Measurements from ENCODE around the gene NEURL1.
A peak's percentile ranks its signal among the peaks of the same experiment; 100 is the strongest.

The NEURL1 gene

GRCh38 chr10:103637011-103637410 is 143.5 kb downstream of the NEURL1 start:
- TF ChIP-seq YY1 (IDR thresholded peaks at IDR 0.05; ENCODE audit: insufficient read depth, insufficient read length): no peak
- TF ChIP-seq SUZ12 (IDR thresholded peaks at IDR 0.05; ENCODE audit: extremely low read depth, insufficient read depth, insufficient read length): no peak
- no peak for TF ChIP-seq ZNF274 (IDR thresholded peaks at IDR 0.05; ENCODE audit: low read depth, low read length)
- H3K27me3 ChIP-seq (ENCODE audit: insufficient read depth, insufficient read length): no peaks in the 10 kb centered on the region
- peaks cover 39% of the 10 kb centered on the region for H3K4me1 ChIP-seq (ENCODE audit: insufficient read depth, insufficient read length)
- H3K9me3 ChIP-seq (ENCODE audit: insufficient read depth, low read length): no peaks in the 10 kb centered on the region
- DNase-seq (ENCODE audit: low read depth, low spot score): no peak
- H3K36me3 ChIP-seq (ENCODE audit: insufficient read depth, insufficient read length, low read length): peaks cover 72% of the 10 kb centered on the region
- H3K4me3 ChIP-seq (ENCODE audit: insufficient read length, low read depth): no peak overlapping the region
- H3K9ac ChIP-seq (ENCODE audit: insufficient read length, low read depth): peak overlapping the region; percentile 54

GRCh38 chr10:103637927-103638557 is 144.5 kb downstream of the NEURL1 start:
- no peak for DNase-seq (ENCODE audit: low read depth, low spot score)
- Histone ChIP-seq H3K27me3 (ENCODE audit: insufficient read depth, insufficient read length) (no peaks in the 10 kb centered on the region), H3K36me3 (ENCODE audit: insufficient read depth, insufficient read length, low read length) (peaks cover 76% of the 10 kb centered on the region), H3K4me1 (ENCODE audit: insufficient read depth, insufficient read length) (peaks cover 39% of the 10 kb centered on the region), H3K9me3 (ENCODE audit: insufficient read depth, low read length) (no peaks in the 10 kb centered on the region), H3K4me3 (ENCODE audit: insufficient read length, low read depth) (no peak overlapping the region), H3K9ac (ENCODE audit: insufficient read length, low read depth) (no peak overlapping the region)
- TF ChIP-seq ZNF274 (IDR thresholded peaks at IDR 0.05; ENCODE audit: low read depth, low read length) (no peak), YY1 (IDR thresholded peaks at IDR 0.05; ENCODE audit: insufficient read depth, insufficient read length) (no peak)

- Histone ChIP-seq H3K4me1 (ENCODE audit: insufficient read depth, insufficient read length) (peaks cover 37% of the 10 kb centered on the region), H3K9ac (ENCODE audit: insufficient read length, low read depth) (no peak overlapping the region), H3K36me3 (ENCODE audit: insufficient read depth, insufficient read length, low read length) (peaks cover 79% of the 10 kb centered on the region), H3K4me3 (ENCODE audit: insufficient read length, low read depth) (no peak overlapping the region), H3K27me3 (ENCODE audit: insufficient read depth, insufficient read length) (no peaks in the 10 kb centered on the region), H3K9me3 (ENCODE audit: insufficient read depth, low read length) (no peaks in the 10 kb centered on the region)
- no peak for TF ChIP-seq ZNF274 (IDR thresholded peaks at IDR 0.05; ENCODE audit: low read depth, low read length)
- TF ChIP-seq SUZ12 (IDR thresholded peaks at IDR 0.05; ENCODE audit: extremely low read depth, insufficient read depth, insufficient read length): no peak
- TF ChIP-seq YY1 (IDR thresholded peaks at IDR 0.05; ENCODE audit: insufficient read depth, insufficient read length): no peak
- DNase-seq (ENCODE audit: low read depth, low spot score): no peak
These were observed 145.4 kb downstream of the NEURL1 start for GRCh38 chr10:103638948-103639347.

- peaks cover 73% of the 10 kb centered on the region for H3K36me3 ChIP-seq (ENCODE audit: insufficient read depth, insufficient read length, low read length)
- DNase-seq (ENCODE audit: low read depth, low spot score): no peak
These were observed 147.1 kb downstream of the NEURL1 start for GRCh38 chr10:103640436-103641181.

GRCh38 chr10:103641326-103641725 is 147.8 kb downstream of the NEURL1 start:
- no peaks in the 10 kb centered on the region for H3K27me3 ChIP-seq (ENCODE audit: insufficient read depth, insufficient read length)
- H3K9ac ChIP-seq (ENCODE audit: insufficient read length, low read depth): no peak overlapping the region
- H3K36me3 ChIP-seq (ENCODE audit: insufficient read depth, insufficient read length, low read length): peaks cover 72% of the 10 kb centered on the region
- TF ChIP-seq ZNF274 (IDR thresholded peaks at IDR 0.05; ENCODE audit: low read depth, low read length) (no peak), YY1 (IDR thresholded peaks at IDR 0.05; ENCODE audit: insufficient read depth, insufficient read length) (no peak), SUZ12 (IDR thresholded peaks at IDR 0.05; ENCODE audit: extremely low read depth, insufficient read depth, insufficient read length) (no peak)
- H3K4me3 ChIP-seq (ENCODE audit: insufficient read length, low read depth): no peak overlapping the region
- H3K4me1 ChIP-seq (ENCODE audit: insufficient read depth, insufficient read length): peaks cover 31% of the 10 kb centered on the region
- no peaks in the 10 kb centered on the region for H3K9me3 ChIP-seq (ENCODE audit: insufficient read depth, low read length)
- DNase-seq (ENCODE audit: low read depth, low spot score): no peak

More at GRCh38 chr10:103640436-103641181, 147.1 kb downstream of the NEURL1 start:
- TF ChIP-seq YY1 (IDR thresholded peaks at IDR 0.05; ENCODE audit: insufficient read depth, insufficient read length) (no peak), ZNF274 (IDR thresholded peaks at IDR 0.05; ENCODE audit: low read depth, low read length) (no peak), SUZ12 (IDR thresholded peaks at IDR 0.05; ENCODE audit: extremely low read depth, insufficient read depth, insufficient read length) (no peak)
- no peak overlapping the region for H3K9ac ChIP-seq (ENCODE audit: insufficient read length, low read depth)
- no peaks in the 10 kb centered on the region for H3K27me3 ChIP-seq (ENCODE audit: insufficient read depth, insufficient read length)
- H3K4me1 ChIP-seq (ENCODE audit: insufficient read depth, insufficient read length): peaks cover 30% of the 10 kb centered on the region
- H3K4me3 ChIP-seq (ENCODE audit: insufficient read length, low read depth): no peak overlapping the region
- no peaks in the 10 kb centered on the region for H3K9me3 ChIP-seq (ENCODE audit: insufficient read depth, low read length)
